GM20000 (cell line): ENCODE results near the gene ME3.

Experiments used
- DNase-seq: peaks from one replicate; pipeline ENCODE4 v3.0.0; 2012; ENCODE audit warnings: low spot score
- TF ChIP-seq, protein P1 (sequence below): IDR thresholded peaks from 2 replicates; pipeline ENCODE4 v1.5.1; 2012; ENCODE audit warnings: mild to moderate bottlenecking, control low read depth; ENCODE audit errors: extremely low read depth, missing control alignments

The ME3 gene

DNA sequence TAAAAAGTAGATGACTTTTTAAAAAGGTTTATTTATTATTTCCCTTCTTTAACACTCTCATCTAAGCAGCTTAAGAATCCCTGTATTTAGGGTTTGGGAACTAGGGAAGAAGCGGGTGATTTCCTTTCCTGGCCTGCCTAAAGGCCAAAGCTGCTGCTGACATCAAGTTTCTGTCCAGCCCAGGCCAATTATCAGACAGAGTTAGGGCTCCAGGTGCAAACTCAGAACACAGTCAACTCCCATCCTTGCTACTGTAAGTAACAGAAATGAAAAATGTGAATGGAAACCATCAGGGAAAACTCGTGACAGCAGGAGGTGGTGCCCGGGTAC is 188.8 kb downstream of the ME3 start:
- TF ChIP-seq, protein P1, sequence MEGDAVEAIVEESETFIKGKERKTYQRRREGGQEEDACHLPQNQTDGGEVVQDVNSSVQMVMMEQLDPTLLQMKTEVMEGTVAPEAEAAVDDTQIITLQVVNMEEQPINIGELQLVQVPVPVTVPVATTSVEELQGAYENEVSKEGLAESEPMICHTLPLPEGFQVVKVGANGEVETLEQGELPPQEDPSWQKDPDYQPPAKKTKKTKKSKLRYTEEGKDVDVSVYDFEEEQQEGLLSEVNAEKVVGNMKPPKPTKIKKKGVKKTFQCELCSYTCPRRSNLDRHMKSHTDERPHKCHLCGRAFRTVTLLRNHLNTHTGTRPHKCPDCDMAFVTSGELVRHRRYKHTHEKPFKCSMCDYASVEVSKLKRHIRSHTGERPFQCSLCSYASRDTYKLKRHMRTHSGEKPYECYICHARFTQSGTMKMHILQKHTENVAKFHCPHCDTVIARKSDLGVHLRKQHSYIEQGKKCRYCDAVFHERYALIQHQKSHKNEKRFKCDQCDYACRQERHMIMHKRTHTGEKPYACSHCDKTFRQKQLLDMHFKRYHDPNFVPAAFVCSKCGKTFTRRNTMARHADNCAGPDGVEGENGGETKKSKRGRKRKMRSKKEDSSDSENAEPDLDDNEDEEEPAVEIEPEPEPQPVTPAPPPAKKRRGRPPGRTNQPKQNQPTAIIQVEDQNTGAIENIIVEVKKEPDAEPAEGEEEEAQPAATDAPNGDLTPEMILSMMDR: no peak
- no peak for DNase-seq

GRCh38 chr11:86482692-86483091 is 189.7 kb downstream of the ME3 start:
- DNase-seq: no peak
- TF ChIP-seq, protein P1: no peak

- TF ChIP-seq, protein P1: no peak
- no peak for DNase-seq
These were observed 191.0 kb downstream of the ME3 start for GRCh38 chr11:86481399-86481798.

DNA sequence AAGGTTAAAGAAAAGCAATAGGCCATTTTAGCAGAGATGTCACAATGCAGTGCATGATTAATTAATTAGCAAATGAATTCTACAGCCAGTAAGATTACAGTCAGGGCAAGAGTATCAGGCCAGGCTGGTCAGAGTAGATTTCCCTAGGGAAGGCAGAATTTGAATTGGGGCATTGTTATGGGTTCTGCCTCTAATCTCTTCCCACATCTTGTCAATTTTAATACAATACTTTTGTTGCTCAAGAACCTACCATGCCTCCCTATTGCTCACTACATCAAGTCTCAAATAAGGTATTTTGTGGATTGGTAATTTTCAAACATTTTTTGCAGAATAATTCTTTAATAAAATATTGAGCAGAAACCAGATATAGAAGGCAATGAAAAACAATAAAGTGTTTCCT is 194.1 kb downstream of the ME3 start:
- no peak for DNase-seq
- TF ChIP-seq, protein P1: no peak

- no peak for DNase-seq
- TF ChIP-seq, protein P1: no peak
These were observed 194.8 kb downstream of the ME3 start for GRCh38 chr11:86477495-86478155.

GRCh38 chr11:86476109-86476861 is 196.1 kb downstream of the ME3 start:
- DNase-seq: no peak
- TF ChIP-seq, protein P1: no peak

- TF ChIP-seq, protein P1: no peak
- no peak for DNase-seq
These were observed 197.4 kb downstream of the ME3 start for GRCh38 chr11:86475027-86475426.
